Panc1 (cell line): Measurements from ENCODE around the gene PKM.

Experiments used
- POLR2AphosphoS5 ChIP-seq: IDR thresholded peaks from 2 replicates; pipeline ENCODE4 v1.6.1; 2012; ENCODE audit warnings: mild to moderate bottlenecking, low read depth, low read length, moderate library complexity
- TF ChIP-seq, protein P1 (sequence below): fragments of 450-650 bp; IDR thresholded peaks from 2 replicates; pipeline ENCODE4 v1.5.1; 2017; ENCODE audit warnings: mild to moderate bottlenecking

DNA sequence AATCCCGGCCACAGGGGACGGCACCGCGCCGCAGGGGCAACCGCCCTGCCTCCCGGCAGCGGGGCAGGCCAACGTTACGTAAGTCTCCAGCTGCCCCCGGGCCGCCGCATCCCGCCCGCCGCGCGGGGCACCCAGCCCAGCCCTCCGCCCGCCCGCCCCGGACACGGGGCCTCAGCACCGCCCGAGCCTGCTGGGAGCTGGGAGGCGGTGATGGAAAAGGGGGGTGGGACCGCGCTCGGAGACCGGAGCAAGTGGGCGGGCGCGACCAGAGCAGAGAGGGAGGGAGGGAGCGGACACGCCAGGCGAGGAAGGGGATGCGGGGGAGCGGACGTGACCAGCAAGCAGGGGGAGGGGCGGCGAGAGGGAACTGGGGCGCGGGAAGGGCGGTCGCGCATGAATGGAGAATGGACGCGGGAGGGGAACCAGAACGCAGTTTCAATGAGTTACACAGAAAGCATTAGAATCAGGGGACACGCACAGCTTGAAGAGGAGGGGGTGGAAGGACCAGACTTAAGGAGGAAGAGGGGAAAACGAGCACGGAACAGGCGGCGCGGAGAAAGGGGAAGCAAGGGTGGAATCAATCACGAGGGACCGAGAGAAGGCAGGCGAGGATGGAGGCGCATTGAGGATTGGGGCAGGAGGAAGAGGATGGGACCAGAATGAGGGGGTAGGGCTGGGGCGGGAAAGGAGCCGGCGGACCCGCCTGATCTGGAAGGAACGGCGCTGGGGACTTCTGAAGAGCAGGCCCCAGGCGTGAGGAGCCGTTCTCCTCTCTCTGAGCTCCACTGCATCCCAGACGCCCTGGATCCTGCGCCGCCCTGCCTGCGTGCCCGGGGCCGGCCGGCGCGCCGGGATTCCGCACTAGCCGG, 559 bp downstream of the PKM start:
- TF ChIP-seq POLR2AphosphoS5: no peak; the same call in 1 of the 2 replicates
- TF ChIP-seq, protein P1, sequence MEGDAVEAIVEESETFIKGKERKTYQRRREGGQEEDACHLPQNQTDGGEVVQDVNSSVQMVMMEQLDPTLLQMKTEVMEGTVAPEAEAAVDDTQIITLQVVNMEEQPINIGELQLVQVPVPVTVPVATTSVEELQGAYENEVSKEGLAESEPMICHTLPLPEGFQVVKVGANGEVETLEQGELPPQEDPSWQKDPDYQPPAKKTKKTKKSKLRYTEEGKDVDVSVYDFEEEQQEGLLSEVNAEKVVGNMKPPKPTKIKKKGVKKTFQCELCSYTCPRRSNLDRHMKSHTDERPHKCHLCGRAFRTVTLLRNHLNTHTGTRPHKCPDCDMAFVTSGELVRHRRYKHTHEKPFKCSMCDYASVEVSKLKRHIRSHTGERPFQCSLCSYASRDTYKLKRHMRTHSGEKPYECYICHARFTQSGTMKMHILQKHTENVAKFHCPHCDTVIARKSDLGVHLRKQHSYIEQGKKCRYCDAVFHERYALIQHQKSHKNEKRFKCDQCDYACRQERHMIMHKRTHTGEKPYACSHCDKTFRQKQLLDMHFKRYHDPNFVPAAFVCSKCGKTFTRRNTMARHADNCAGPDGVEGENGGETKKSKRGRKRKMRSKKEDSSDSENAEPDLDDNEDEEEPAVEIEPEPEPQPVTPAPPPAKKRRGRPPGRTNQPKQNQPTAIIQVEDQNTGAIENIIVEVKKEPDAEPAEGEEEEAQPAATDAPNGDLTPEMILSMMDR: no peak
